ENCODE results near the gene ARRB1.

GRCh38 chr11:75289511-75289760, 62.0 kb downstream of the ARRB1 start:
- TF ChIP-seq CTCF (IDR thresholded peaks at IDR 0.05) (no peak), POLR2A (IDR thresholded peaks at IDR 0.05) (no peak)
